Measurements from ENCODE around the gene MYADML2. TPM values are rescaled to one million over a fixed set of nuclear protein-coding genes. Genes with fewer than 3 reads are reported as not detected.

MYADML2 gene
- total and polyA plus RNA-seq, 12 donors, result 0.26 to 8.6 (median 4.9) TPM

DNA sequence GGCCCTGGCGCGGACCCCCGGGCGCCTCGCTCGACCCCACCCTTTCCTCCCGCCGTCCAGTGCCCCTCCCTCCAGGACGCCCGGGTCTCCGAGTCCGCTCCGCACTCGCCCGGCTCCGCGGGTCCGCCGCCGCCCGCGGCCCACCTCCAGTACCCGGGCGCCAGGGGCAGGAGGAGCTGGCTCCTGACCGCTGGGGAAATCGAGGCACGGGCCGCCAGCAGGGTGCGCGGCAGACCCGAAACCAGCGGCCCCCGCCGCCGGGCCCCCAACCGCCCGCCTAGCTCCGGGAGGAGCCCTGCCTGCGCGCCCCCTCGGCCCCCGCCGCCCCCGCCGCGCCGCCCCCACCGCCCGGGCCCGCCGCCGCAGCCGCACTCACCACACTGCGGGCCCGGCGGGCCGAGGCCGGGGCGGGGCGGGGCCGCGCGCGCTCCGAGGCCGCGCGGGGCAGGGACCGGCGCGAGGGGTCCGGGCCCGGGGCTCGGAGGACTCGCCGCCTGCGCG lies 19.8 kb downstream of the MYADML2 start:
- peak overlapping the region; percentile 78 to 98 (median 96) for H3K27ac ChIP-seq
- H3K9me3 ChIP-seq, result no peaks in the 10 kb centered on the region
- DNase-seq (no peak), ATAC-seq (peak in 3 of 8 donors; percentile 0 to 6 (median 2))
- H3K27me3 ChIP-seq, result peaks cover 0 to 37% (median 4%) of the 10 kb centered on the region in 7 donors
- H3K4me3 ChIP-seq, result peak overlapping the region; percentile 82 to 97 (median 94)
- 0 to 1% methylated on average over 52 to 78 of the region's 78 CpGs for WGBS, 2 donors
- TF ChIP-seq, protein P1, sequence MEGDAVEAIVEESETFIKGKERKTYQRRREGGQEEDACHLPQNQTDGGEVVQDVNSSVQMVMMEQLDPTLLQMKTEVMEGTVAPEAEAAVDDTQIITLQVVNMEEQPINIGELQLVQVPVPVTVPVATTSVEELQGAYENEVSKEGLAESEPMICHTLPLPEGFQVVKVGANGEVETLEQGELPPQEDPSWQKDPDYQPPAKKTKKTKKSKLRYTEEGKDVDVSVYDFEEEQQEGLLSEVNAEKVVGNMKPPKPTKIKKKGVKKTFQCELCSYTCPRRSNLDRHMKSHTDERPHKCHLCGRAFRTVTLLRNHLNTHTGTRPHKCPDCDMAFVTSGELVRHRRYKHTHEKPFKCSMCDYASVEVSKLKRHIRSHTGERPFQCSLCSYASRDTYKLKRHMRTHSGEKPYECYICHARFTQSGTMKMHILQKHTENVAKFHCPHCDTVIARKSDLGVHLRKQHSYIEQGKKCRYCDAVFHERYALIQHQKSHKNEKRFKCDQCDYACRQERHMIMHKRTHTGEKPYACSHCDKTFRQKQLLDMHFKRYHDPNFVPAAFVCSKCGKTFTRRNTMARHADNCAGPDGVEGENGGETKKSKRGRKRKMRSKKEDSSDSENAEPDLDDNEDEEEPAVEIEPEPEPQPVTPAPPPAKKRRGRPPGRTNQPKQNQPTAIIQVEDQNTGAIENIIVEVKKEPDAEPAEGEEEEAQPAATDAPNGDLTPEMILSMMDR (IDR thresholded peaks at IDR 0.05), result no peak
- H3K4me1 ChIP-seq, result peaks cover 29 to 56% (median 53%) of the 10 kb centered on the region in 9 donors
- intact Hi-C loops (cut with DNase I), result no loop called here
- H3K36me3 ChIP-seq, result peaks cover 0 to 8% (median 6%) of the 10 kb centered on the region in 9 donors

DNA sequence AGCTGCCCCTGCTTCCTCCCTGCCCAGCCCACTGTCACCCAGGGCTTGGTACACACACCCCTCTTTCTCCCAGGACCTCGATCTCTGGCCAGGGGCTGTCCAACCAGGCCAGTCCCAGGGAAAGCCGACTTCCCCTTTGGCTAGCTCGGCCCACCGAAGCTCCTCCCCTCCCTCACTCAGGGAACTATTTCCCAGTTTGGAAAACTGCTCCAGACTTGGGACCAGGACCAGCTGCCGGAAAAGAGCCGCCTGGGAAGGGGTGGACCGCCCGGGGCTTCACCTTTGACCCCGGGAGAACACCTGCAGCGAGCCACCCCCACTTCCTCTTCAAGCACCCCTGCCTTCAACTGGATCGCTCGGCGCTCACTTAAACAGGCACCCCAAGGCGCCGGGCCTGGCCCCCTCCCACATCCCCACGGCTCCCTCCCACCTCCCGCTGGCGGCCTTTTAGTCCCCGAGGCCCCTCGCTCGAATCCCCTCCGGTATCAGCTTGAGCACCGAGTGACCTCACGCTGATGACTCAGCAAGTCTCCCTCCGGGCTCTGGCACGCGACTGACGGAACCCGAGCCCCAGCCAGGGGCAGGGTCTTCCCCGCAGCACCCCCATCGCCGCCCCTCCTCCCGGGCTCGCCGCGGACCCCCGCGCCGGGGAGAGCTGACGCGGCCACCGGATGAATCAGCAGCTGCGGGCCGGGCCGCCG lies 20.4 kb downstream of the MYADML2 start:
- peaks cover 29 to 62% (median 53%) of the 10 kb centered on the region in 9 donors for H3K4me1 ChIP-seq
- intact Hi-C loops (cut with DNase I), result no loop called here
- DNase-seq (peak; percentile 78 to 85), ATAC-seq (peak; percentile 30 to 74 (median 66))
- peaks cover 0 to 14% (median 10%) of the 10 kb centered on the region in 9 donors for H3K36me3 ChIP-seq
- peaks cover 0 to 33% (median 3%) of the 10 kb centered on the region in 7 donors for H3K27me3 ChIP-seq
- H3K9me3 ChIP-seq, result no peaks in the 10 kb centered on the region
- peak overlapping the region; percentile 82 to 97 (median 94) for H3K4me3 ChIP-seq
- 1% methylated on average over 41 to 46 of the region's 46 CpGs for WGBS, 2 donors
- H3K27ac ChIP-seq, result peak overlapping the region; percentile 78 to 98 (median 96)
- TF ChIP-seq, protein P1 (IDR thresholded peaks at IDR 0.05), result no peak

DNA sequence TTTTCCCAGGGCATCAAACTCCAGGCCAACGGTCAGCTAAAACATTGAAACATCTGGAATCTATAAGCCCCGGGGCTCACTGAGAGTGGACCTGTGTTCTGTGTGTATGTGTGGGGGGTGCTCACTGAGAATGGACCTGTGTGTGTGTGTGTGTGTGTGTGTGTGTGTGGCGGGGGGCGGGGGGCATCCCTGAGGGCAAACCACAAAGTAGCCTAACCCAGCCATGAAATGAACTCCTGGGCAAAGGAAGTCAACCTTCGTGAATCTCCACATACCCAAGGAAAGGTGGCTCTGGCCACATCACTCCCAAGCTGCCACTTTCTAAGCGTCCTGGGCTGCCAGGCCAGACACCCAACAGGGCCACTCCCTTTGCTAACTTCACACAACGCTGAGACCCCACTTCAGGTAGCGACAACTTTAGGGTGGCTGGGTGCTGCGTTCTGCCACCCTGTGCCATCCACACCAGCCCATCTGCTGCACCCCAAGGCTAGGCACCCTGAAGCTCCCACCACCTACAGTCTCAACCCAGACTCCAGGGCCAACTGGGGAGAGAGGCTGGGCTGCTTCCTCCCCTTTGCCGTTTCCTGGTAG lies 21.1 kb downstream of the MYADML2 start:
- ATAC-seq (no peak), DNase-seq (no peak)
- peaks cover 0 to 20% (median 10%) of the 10 kb centered on the region in 9 donors for H3K36me3 ChIP-seq
- intact Hi-C loops (cut with DNase I), result no loop called here
- peak overlapping the region; percentile 82 to 97 (median 94) for H3K4me3 ChIP-seq
- H3K27me3 ChIP-seq, result peaks cover 0 to 26% (median 0%) of the 10 kb centered on the region in 7 donors
- peaks cover 29 to 69% (median 53%) of the 10 kb centered on the region in 9 donors for H3K4me1 ChIP-seq
- no peaks in the 10 kb centered on the region for H3K9me3 ChIP-seq
- H3K27ac ChIP-seq, result peak overlapping the region in 9 of 10 donors; percentile 93 to 98 (median 96)
- TF ChIP-seq, protein P1 (IDR thresholded peaks at IDR 0.05), result no peak
- 60 to 67% methylated on average over 10 of the region's 10 CpGs for WGBS, 2 donors

Data from heart right ventricle (tissue), 16 donors.